Stimulated activated CD4-positive, alpha-beta T cell treated with anti-CD3 and anti-CD28 coated beads, Interleukin-1b, Interleukin-23, amount 100 ng/mL, for 1 hour (primary cell): ENCODE data around the gene GSC2.

Source experiments
- DNase-seq, 2 donors: peaks; one replicate each; pipeline ENCODE4 v3.0.0-alpha.2; 2020; ENCODE audit warnings: low read depth in 2 of 2

The GSC2 gene, protein sequence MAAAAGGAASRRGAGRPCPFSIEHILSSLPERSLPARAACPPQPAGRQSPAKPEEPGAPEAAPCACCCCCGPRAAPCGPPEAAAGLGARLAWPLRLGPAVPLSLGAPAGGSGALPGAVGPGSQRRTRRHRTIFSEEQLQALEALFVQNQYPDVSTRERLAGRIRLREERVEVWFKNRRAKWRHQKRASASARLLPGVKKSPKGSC

DNA sequence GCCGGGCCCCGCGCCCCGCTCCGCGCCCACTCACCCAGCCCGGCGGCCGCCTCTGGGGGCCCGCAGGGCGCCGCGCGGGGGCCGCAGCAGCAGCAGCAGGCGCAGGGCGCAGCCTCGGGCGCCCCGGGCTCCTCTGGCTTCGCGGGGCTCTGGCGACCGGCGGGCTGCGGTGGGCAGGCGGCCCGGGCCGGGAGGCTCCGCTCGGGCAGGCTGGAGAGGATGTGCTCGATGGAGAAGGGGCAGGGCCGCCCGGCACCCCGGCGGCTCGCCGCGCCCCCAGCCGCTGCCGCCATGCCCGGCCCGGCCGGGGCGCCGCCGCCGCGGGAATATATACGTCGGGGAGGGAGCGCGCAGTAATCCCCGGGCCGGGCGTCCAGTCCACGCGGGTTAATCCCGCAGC lies at the start of gene GSC2:
Gene GSC2, minus strand, starts transcription at position 302 of the 400 bp plus-strand sequence. Its CDS starts 9 bp downstream, at position 293.
- DNase-seq: no peak

DNA sequence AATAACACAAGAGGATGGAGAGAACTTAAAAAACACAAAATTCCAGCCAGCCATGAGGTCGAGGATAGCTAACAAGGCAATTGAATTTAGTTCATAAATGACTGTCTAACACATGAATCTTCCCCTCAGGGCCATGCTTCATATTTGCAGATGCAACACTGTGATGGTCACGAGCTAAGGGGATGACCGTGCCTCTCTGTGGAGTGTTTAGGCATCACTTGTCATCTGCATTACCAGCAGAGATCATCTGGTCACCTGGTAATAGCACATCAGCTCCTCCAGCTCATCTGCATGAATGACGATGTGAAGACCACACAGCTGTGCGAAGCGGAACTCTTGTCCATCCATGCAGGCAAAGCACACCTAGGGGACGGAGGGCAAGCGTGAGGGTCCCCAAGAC lies 49.4 kb upstream of the GSC2 start:
- no peak for DNase-seq

GRCh38 chr22:19197997-19198865 lies 48.1 kb upstream of the GSC2 start:
- DNase-seq: no peak

DNA sequence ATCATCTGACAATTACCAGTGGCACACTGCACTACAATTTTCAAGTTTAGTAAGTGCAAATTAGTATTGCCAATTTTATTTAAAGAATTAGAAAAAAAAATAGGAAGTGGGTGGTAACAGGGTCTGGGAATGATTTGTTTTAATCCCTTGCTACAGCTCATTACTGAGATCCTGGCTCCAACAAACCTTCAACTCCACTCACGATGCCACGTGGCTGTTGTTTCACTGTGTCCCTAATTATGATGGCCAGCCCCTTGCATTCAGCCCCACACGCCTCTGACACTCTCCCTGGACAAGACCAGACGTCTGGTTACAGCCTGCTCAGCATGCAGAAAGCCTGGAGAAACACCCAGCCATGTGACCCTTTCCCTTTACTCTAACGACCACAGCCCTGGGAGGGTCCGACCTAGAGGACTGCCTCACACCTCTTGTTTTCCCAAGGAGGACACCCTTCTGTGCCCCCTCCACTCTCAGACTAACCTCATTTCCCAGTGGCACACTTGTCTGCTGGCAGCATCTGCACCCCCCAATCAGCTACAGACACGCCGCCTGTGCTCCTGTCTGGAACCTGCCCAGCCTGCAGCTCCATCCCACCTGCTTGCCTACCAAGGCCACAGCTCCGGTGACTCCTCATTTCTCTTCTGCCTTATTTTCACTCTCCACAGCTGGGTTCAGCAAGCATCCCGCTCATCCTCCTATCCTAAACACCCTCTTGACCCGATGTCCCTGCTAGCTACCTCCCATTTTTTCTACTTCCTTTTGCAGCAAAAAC lies 46.9 kb upstream of the GSC2 start:
- no peak for DNase-seq

DNA sequence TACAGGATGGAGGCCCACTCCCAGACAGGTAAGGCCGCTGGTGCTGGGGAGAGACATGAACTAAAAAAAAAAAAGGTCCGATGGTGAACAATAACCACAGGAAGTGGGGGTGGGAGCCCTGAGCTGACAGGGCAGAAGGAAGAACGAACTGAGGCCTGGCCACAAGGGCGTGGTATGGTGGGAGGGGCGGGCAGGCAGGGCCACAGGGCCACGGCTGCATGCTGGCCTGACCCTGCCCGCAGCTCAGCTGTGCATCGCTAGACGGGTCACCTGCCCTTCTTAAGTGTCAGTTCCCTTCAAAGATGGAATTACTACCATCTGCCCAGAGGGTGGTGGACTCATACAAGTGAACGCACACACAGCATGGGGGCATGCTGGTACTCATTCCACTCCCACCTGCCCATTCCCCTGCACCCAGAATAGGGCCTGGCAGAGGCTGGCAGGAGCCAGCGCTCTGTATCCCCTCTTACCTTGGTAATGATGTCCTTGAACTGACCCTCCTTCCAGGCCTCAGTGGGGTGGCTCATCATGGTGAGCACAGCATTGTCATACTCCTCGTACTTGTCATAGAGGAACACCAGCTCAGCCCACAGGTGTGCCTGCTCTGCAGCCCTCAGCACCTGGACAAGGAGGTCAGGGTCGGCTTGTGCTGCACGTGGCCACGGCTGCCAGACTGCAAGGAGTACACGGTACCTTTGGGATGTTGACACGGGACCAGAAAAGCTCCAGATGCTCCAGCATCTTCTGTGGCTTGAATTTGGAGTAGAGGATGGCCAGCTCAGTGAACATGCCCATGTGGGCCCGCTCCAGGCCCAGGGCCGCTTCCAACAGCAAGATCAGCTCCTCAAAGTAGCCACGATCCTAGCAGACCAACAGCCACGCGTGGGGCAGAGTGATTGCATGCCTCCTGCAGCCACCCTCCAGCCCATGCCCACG lies 46.0 kb upstream of the GSC2 start:
- no peak for DNase-seq

GRCh38 chr22:19194766-19195536 lies 44.9 kb upstream of the GSC2 start:
- DNase-seq: no peak

- no peak for DNase-seq
These were observed 43.8 kb upstream of the GSC2 start for GRCh38 chr22:19193879-19194278.

DNA sequence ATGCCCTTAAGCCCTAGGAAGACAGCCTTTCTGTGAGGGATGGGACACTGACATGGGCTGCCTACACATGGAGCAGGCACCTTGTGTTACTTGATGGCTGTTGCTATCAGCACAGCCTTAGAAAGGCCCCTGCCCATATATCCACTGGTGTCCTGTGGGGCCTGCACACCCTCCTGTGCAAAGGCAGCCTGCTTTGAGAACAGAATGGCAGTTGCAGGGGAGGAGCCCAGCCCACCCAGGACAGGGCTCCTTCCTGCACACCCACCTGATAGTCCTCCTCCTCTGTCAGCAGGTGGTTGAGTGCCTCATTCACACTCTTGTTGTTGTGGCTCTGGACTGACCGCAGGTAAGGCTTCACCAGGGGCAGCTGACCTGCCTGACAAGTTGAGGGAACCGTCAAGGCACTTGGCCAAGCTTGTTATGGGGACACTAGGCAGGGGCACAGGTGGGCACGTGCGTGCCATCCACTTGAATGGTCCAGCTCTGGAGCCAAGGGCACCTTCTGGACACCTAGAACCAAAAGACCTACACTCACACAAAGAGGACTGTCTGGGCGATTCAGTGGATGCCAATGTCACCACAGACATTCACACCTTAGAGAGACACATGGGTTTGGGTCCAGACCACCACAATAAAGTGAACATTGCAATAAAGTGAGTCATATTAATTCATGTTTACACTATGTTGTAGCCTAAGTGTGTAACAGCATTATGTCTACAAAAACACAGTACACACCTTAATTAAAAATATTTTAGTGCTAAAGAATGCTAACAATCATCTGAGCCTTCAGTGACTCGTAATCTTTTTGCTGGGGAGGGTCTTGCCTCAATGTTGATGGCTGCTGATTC lies 37.8 kb upstream of the GSC2 start:
- no peak for DNase-seq

DNA sequence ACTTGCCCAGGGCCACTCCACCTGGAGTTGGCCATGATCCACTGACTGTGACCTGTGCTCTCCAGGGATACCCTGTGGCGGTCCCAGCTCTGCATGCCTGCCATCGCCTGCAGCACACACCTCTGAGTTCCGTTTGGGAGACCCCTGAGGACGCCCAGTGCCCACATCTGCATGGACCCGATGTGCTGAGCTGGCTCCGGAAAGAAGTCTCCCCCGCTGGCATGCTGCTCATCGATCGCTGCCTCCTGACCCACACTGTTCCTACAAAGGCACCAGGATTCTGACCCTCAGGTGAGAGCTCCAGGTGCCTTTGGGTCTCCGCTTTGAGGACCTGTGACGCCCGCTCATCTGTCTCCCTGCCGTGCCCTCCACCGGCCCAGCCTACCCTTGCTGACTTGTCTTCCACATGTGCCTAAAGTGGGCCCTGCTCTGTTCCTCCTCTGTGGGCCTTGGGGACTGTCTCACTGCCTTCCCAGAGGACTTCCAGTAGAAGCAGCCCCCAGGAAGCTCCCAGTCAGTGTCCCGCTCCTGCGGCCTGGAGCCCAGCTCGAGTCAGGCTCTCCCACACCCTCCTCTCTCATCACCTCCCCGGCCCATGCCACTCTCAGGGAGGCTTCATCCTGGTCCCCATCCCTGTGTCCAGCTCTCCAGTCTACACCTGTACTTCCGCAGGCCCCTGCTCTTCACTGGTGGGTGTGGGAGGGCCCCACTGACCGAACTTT lies 34.3 kb upstream of the GSC2 start:
- no peak for DNase-seq

DNA sequence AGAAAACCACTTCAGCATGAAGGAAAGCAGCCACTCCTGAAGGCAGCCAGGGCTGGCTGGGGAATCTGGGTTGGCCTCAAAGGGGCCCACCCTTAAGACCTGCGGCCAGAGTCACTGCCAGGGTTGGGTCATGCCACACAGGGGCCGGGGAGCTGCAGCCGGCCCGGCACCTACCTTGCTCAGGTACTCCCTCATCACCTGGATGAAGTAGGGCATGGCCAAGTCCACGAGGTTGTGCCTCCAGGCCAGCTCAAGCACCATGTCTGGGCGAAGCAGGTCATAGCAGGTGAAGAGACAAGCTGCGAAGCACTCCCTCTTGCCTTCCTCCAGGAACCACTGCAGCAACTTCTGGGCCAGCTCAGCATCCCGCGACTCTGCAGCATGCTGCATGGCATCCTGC lies 33.1 kb upstream of the GSC2 start:
- DNase-seq: no peak

- no peak for DNase-seq
These were observed 32.5 kb upstream of the GSC2 start for GRCh38 chr22:19182472-19183157.

DNA sequence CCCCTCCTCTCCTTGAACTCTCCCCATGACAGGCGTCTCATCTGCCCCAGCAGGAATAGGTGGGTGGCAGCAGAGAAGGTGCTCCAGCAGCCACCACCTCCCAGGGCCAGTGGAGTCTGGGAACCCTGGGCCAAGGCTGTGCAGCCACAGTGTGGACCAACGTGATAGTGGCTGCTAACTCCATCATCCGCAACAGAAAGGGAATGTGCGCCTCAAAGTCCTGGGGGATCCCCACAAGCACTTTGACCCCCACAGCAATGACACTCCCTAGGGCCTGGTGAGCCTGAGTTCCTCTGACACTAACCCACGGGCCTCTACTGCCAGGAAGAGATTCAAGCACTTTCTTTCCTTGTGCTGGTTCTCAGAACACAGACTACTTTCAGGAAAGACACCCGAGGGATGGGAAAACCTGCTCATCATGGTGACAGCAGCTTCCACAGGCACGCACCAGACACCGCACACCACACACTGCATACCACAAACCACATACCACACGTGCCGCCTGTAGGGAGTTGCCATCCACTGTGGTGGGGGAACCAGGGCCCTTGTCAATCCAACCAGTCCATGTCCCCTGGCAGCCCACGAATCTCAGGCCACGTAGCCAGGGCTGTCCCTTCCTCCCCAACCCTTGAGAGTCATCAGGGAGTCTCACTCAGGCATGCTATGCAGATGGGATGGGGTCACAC lies 31.8 kb upstream of the GSC2 start:
- DNase-seq: no peak

DNA sequence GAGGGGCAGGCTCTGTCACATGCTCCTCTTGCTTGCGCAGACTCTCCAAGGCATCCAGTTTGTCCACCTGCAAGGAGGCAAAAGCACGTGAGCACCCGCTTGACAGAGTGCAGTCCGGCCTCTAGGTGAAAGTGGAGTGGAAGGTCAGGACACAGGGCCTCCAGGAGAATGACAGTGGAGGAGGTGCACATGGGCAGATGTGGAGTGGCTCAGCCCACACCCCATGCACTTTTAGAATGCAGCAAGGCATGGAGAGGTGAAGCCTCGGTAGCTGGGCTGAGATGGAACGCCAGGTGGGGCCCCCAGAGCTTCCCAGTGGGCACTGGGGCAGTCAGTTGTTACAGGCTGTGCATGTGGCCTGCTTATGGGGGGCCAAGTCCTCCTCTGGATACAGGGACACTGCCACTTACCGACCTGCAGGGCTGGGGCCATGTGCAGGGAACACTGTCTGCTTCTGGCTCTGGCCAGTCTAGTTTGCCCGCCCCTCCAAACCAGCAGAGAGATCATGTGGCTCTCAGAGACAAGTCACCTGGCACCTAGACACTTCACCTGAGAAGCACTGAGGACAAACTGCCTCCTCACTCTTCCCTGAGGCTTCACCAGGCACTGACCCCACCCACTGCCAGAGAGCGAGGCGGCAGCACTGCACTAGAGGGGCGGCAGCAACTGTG lies 30.8 kb upstream of the GSC2 start:
- DNase-seq: no peak

GRCh38 chr22:19180234-19180633 lies 30.1 kb upstream of the GSC2 start:
- no peak for DNase-seq

DNA sequence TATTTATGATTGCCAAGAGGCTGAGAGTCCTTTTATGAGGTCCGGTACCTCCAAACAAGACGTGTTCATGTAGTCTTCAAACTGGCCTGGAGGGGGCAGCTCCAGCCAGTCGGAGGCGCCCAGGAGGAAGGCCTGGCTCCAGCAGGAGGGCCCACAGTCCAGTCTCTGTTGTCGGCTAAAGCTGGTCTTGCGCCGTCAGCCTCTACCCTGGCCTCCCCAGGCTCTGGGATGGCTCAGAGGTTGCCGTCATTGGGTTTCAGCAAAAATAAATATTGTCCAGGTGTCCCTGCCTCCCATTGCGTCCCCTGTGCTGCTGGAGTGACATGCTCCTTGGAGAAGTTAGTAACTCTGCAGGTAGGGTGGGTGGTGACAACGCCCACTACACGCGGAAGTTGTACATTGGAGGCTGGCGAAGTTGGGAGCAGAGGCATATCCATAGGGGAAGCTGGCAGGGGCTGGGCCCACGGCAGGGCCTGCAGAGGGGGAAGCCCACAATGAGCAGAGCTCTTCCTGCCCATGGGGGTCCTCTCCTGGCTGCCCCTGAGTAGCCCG lies 29.5 kb upstream of the GSC2 start:
- DNase-seq: no peak

DNA sequence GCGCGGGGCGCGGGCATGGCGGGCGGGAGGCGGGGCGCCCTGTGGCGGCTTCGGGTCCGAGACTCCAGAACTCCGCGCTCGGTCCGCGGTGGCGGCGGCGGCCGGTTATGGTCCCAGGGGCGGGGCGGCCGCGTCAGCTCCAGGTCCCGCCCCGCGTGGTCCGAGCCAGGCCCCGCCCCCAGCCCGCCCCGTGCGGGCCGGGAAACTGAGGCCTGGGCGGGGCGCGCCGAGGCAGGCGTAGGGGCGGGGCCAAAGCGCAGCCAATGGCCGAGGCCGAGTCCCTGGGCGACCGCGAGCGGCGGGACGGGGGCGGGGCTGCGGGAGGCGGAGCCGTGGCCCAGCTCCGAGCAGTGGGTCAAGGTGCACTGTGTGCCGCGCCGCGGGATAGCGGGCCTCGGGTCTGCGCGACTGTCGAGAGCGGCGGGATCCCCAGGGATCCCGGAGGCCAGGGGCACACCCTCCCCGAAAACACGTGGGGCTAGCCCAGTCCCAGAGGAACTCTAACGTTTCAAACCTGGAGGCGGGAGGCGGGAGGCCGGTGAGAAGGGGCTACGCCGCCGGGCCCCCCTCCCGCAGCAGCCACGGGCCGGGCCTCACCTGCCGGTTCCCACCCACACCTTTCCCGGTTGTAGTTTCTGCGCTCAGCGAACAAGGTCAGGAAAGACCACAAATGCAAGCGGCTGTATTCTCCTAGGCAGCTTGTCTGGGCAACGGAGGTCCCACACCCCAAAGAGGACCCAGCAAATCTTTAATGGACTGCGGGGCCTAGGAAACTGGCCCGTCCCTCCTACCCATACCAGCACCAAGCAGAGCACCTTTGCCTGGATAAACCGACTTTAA lies 28.8 kb upstream of the GSC2 start, which contains the start of gene SLC25A1:
Gene SLC25A1, minus strand, starts transcription at position 80 of the 840 bp plus-strand sequence. Its CDS starts 63 bp downstream, at position 17.
- peak; percentile 38 to 71 for DNase-seq
